Activated CD4-positive, alpha-beta T cell treated with anti-CD3 and anti-CD28 coated beads, Interleukin-2, Interleukin-4, amounts not matched to agents 100 ng/mL and 50 ng/mL, durations not matched to agents 16 hours and 8 hours (primary cell): Measurements from ENCODE around the gene ZNF667.

ENCODE experiments used
- DNase-seq: peaks from one replicate; pipeline ENCODE4 v3.0.0-alpha.2; 2020; ENCODE audit warnings: low spot score

Gene ZNF667

DNA sequence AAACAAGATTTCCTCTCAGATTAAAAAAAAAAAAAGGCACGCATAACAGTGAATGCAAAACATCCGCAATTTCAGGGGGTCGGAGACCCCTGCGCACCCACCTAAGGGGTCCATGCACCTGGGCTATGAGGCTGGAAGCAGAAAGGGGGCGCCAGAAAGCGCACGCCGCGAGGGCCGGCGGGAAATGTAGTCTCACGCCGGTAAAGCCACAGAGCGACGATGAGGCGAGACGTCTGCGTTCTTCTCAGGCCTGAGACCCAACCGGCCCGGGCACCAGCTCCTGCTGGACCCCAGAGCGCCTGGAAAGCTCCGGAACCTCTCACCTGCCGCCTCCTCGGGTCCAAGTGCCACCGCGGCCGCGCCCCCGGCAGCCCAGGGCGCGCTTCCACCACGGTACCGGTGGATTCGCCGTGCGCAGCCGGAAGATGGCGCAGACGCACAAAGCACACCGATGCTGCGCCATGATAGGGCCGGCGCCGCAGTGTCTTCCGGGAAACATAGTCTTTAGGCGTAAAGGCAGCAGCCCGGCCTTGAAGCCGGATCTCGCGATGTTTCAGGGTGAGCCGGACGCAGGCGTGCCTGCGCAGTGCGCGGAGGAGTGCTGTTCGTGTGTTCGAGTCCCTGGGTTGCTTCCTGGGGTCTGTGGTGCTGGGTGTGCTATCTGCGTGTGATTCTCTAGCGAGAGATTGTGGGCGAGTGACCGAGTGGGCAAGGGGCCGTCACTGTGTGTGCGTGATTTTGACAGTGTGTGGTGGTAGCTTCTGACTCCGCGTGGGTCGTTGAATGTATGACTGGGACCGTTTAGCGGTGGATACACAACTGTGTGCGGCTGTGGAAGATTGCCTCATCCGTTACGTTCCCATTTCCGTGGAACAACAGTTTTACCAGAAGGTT lies 83.8 kb downstream of the ZNF667 start, which contains the start of gene ZNF582:
Gene ZNF582 (minus strand): TSS at position 416 of the 894 bp plus-strand sequence. CDS start 1,782 bp downstream, outside the sequence.
- DNase-seq: peak; percentile 88
